Caco-2 (cell line): Measurements from ENCODE around the gene SPTB. TPM values are rescaled to one million over a fixed set of nuclear protein-coding genes. Genes with fewer than 3 reads are reported as not detected.

Experiments
- BruUV-seq: library from RNA; stranded (reverse); fragments of 400-500 nt; replicated peaks from 2 replicates; lab custom pipeline; 2021; lab: Mats Ljungman, UMichigan
- CTCF ChIA-PET: fragments of 300-600 bp; sonication (Branson Sonifier 250); formaldehyde crosslinking; loops from one replicate; lab custom pipeline; 2022; ENCODE audit warnings: antibody characterized with exemption; lab: Charles Lee
- POLR2A ChIA-PET: fragments of 300-600 bp; sonication (Branson Sonifier 250); formaldehyde crosslinking; loops from one replicate; lab custom pipeline; 2022; ENCODE audit warnings: antibody characterized with exemption; lab: Charles Lee
- DNase-seq, 2 experiments: peaks; one replicate each; pipeline versions ENCODE4 v3.0.0 to v3.0.0-alpha.2; 2020 to 2022
- H3K27me3 ChIP-seq: replicated peaks from 2 replicates; pipeline ENCODE4 v1.6.0; 2011; ENCODE audit warnings: low read length; ENCODE audit not compliant: control insufficient read depth, insufficient read depth
- H3K36me3 ChIP-seq: 2 replicates; pipeline ENCODE4 v1.5.1; 2011; ENCODE audit warnings: low read length; ENCODE audit not compliant: control insufficient read depth, insufficient read depth
- H3K4me1 ChIP-seq: fragments of 250-450 bp; sonication (Bioruptor Pico); 2 replicates; pipeline ENCODE4 v1.5.1; 2020; ENCODE audit warnings: mild to moderate bottlenecking
- H3K4me3 ChIP-seq: 2 replicates; pipeline ENCODE4 v1.5.1; 2011; ENCODE audit warnings: low read depth, mild to moderate bottlenecking, control low read depth, low read length
- H3K9me3 ChIP-seq: fragments of 250-450 bp; sonication (Bioruptor Pico); 2 replicates; pipeline ENCODE4 v1.5.1; 2020; ENCODE audit warnings: mild to moderate bottlenecking, moderate library complexity
- H3K27ac Mint-ChIP-seq: one replicate; pipeline ENCODE4 v1.8.0; 2022; ENCODE audit warnings: mixed read lengths; ENCODE audit not compliant: unreplicated experiment
- H3K27me3 Mint-ChIP-seq: one replicate; pipeline ENCODE4 v1.8.0; 2022; ENCODE audit warnings: mixed read lengths; ENCODE audit not compliant: insufficient read depth, unreplicated experiment
- H3K36me3 Mint-ChIP-seq: one replicate; pipeline ENCODE4 v1.8.0; 2022; ENCODE audit warnings: mild to moderate bottlenecking, mixed read lengths; ENCODE audit not compliant: insufficient read depth, unreplicated experiment
- H3K4me1 Mint-ChIP-seq: one replicate; pipeline ENCODE4 v1.8.0; 2022; ENCODE audit warnings: low read depth, mixed read lengths; ENCODE audit not compliant: unreplicated experiment
- H3K4me3 Mint-ChIP-seq: one replicate; pipeline ENCODE4 v1.8.0; 2022; ENCODE audit warnings: mild to moderate bottlenecking, moderate library complexity, mixed read lengths; ENCODE audit not compliant: unreplicated experiment
- H3K9me3 Mint-ChIP-seq: one replicate; pipeline ENCODE4 v1.8.0; 2022; ENCODE audit warnings: mixed read lengths; ENCODE audit not compliant: unreplicated experiment
- CTCF ChIP-seq, 2 experiments: fragments of 200-600 bp in 1 of 2; IDR thresholded peaks; 1 replicate in 1 of 2; 2 replicates in 1 of 2; pipeline versions ENCODE4 v1.5.1 to v1.8.0; 2011 to 2022; ENCODE audit warnings: antibody characterized with exemption in 1 of 2, control low read depth in 1 of 2, inconsistent platforms in 1 of 2, low read depth in 1 of 2, low read length in 1 of 2, mild to moderate bottlenecking in 1 of 2, moderate library complexity in 1 of 2; ENCODE audit not compliant: insufficient read depth in 1 of 2, severe bottlenecking in 1 of 2, unreplicated experiment in 1 of 2
- intact Hi-C: fragments of 100-400 bp; cut with micrococcal nuclease; formaldehyde crosslinking; loops from one replicate; pipeline ENCODE4 v1.10.0; 2022; ENCODE audit not compliant: unreplicated experiment
- total RNA-seq: library from RNA; stranded (reverse); gene quantifications from 2 replicates; pipeline ENCODE4 v1.2.3, GENCODE V29; 2022

Gene SPTB
- total RNA-seq, 1 experiment from 2014 or later: 1.7 TPM

- Mint-ChIP-seq H3K27ac (no peak overlapping the region), H3K27me3 (no peaks in the 10 kb centered on the region), H3K4me1 (peaks cover 16% of the 10 kb centered on the region), H3K4me3 (no peak overlapping the region), H3K36me3 (peaks cover 4% of the 10 kb centered on the region), H3K9me3 (peaks cover 2% of the 10 kb centered on the region)
- CTCF ChIA-PET: no interaction called here
- BruUV-seq: no TSS peak
- TF ChIP-seq CTCF (IDR thresholded peaks at IDR 0.05; ENCODE audit: insufficient read depth in 1 of 2, low read depth in 1 of 2, low read length in 1 of 2, severe bottlenecking in 1 of 2, unreplicated experiment in 1 of 2): no peak
- H3K4me3 ChIP-seq: no peak overlapping the region
- peaks cover 10% of the 10 kb centered on the region for H3K9me3 ChIP-seq
- POLR2A ChIA-PET: no interaction called here
- peaks cover 4% of the 10 kb centered on the region for H3K4me1 ChIP-seq
- no peaks in the 10 kb centered on the region for H3K36me3 ChIP-seq
- intact Hi-C loops: no loop called here
- no peak for DNase-seq
- no peaks in the 10 kb centered on the region for H3K27me3 ChIP-seq
Measured at GRCh38 chr14:64769096-64770020, 110.3 kb downstream of the SPTB start.

- Mint-ChIP-seq H3K27ac (no peak overlapping the region), H3K36me3 (no peaks in the 10 kb centered on the region), H3K4me3 (no peak overlapping the region), H3K4me1 (peaks cover 16% of the 10 kb centered on the region), H3K27me3 (no peaks in the 10 kb centered on the region), H3K9me3 (no peaks in the 10 kb centered on the region)
- intact Hi-C loops: no loop called here
- ChIA-PET POLR2A (no interaction called here), CTCF (no interaction called here)
- peaks cover 5% of the 10 kb centered on the region for H3K9me3 ChIP-seq
- no peak for DNase-seq
- H3K4me3 ChIP-seq: no peak overlapping the region
- no peaks in the 10 kb centered on the region for H3K36me3 ChIP-seq
- H3K27me3 ChIP-seq: no peaks in the 10 kb centered on the region
- peaks cover 9% of the 10 kb centered on the region for H3K4me1 ChIP-seq
- TF ChIP-seq CTCF (IDR thresholded peaks at IDR 0.05; ENCODE audit: insufficient read depth in 1 of 2, low read depth in 1 of 2, low read length in 1 of 2, severe bottlenecking in 1 of 2, unreplicated experiment in 1 of 2): no peak
- BruUV-seq: no TSS peak
Measured at GRCh38 chr14:64768401-64769095, 111.2 kb downstream of the SPTB start.

- intact Hi-C loops: no loop called here
- BruUV-seq: no TSS peak
Measured at GRCh38 chr14:64767215-64767964, 112.3 kb downstream of the SPTB start.

More at GRCh38 chr14:64767215-64767964, 112.3 kb downstream of the SPTB start:
- ChIA-PET CTCF (interaction anchor here (0.6 to 1.3 kb wide), 4 partner anchors 33 to 124 kb away, joined by 3 to 4 read pairs (median 4); no protein-coding TSS in a partner anchor), POLR2A (no interaction called here)
- H3K4me3 ChIP-seq: no peak overlapping the region
- TF ChIP-seq CTCF (IDR thresholded peaks at IDR 0.05; ENCODE audit: insufficient read depth in 1 of 2, low read depth in 1 of 2, low read length in 1 of 2, severe bottlenecking in 1 of 2, unreplicated experiment in 1 of 2): no peak
- Mint-ChIP-seq H3K4me1 (peaks cover 16% of the 10 kb centered on the region), H3K27ac (no peak overlapping the region), H3K4me3 (no peak overlapping the region), H3K36me3 (peaks cover 1% of the 10 kb centered on the region), H3K27me3 (no peaks in the 10 kb centered on the region), H3K9me3 (no peaks in the 10 kb centered on the region)
- DNase-seq: no peak
- H3K4me1 ChIP-seq: peaks cover 12% of the 10 kb centered on the region
- no peaks in the 10 kb centered on the region for H3K27me3 ChIP-seq
- H3K36me3 ChIP-seq: no peaks in the 10 kb centered on the region
- no peaks in the 10 kb centered on the region for H3K9me3 ChIP-seq
